IMR-90 (cell line): Measurements from ENCODE around the gene CDC34. TPM values are rescaled to one million over a fixed set of nuclear protein-coding genes. Genes with fewer than 3 reads are reported as not detected.

Source experiments
- ATAC-seq: fragments of 200-7000 bp; cut with Tn5 transposase; 2 replicates; pipeline ENCODE4 v1.9.1; 2020; ENCODE audit warnings: low read depth, mild to moderate bottlenecking, moderate library complexity
- BruUV-seq: library from RNA; stranded (reverse); fragments of 400-500 nt; replicated peaks from 2 replicates; lab custom pipeline; 2021; lab: Mats Ljungman, UMichigan
- CTCF ChIA-PET: fragments of 300-600 bp; formaldehyde crosslinking; extraction: SDS; loops from one replicate; lab custom pipeline; 2021; ENCODE audit warnings: antibody characterized with exemption; lab: Yijun Ruan, JAX
- POLR2A ChIA-PET: fragments of 300-600 bp; sonication (Branson Sonifier 250); formaldehyde crosslinking; loops from one replicate; lab custom pipeline; 2022; ENCODE audit warnings: antibody characterized with exemption; ENCODE audit not compliant: unreplicated experiment; lab: Charles Lee
- DNase-seq: peaks from one replicate; pipeline ENCODE4 v3.0.0; 2013
- H2AFZ ChIP-seq: replicated peaks from 2 replicates; pipeline ENCODE3; 2013; ENCODE audit warnings: low read length, mild to moderate bottlenecking; ENCODE audit not compliant: poor library complexity
- H2AK5ac ChIP-seq: 2 replicates; pipeline ENCODE4 v1.6.1; 2013; ENCODE audit warnings: low read depth, low read length, inconsistent platforms
- H2AK9ac ChIP-seq: replicated peaks from 2 replicates; pipeline ENCODE3; 2013; ENCODE audit warnings: mild to moderate bottlenecking, low read depth, low read length, moderate library complexity; ENCODE audit not compliant: poor library complexity
- H2BK120ac ChIP-seq: 2 replicates; pipeline ENCODE4 v1.6.1; 2013; ENCODE audit warnings: low read depth, low read length, inconsistent platforms
- H2BK15ac ChIP-seq: 3 replicates; pipeline ENCODE4 v1.6.1; 2013; ENCODE audit warnings: low read depth, low read length, inconsistent platforms
- H2BK20ac ChIP-seq: 2 replicates; pipeline ENCODE4 v1.6.1; 2013; ENCODE audit warnings: low read depth, mild to moderate bottlenecking, inconsistent platforms, low read length, moderate library complexity
- H2BK5ac ChIP-seq: 2 replicates; pipeline ENCODE4 v1.6.1; 2013; ENCODE audit warnings: mild to moderate bottlenecking, low read depth, low read length, inconsistent platforms; ENCODE audit not compliant: poor library complexity, severe bottlenecking
- H3K14ac ChIP-seq: replicated peaks from 2 replicates; pipeline ENCODE4 v1.6.1; 2013; ENCODE audit warnings: low read depth, low read length, inconsistent platforms
- H3K18ac ChIP-seq: 2 replicates; pipeline ENCODE4 v1.6.1; 2013; ENCODE audit warnings: low read depth, low read length, control low read depth
- H3K23ac ChIP-seq: 2 replicates; pipeline ENCODE4 v1.6.1; 2013; ENCODE audit warnings: low read depth, low read length, inconsistent platforms
- H3K27ac ChIP-seq: 2 replicates; pipeline ENCODE4 v1.5.1; 2013; ENCODE audit warnings: mild to moderate bottlenecking, control low read depth, low read length; ENCODE audit not compliant: insufficient read depth
- H3K27me3 ChIP-seq: 2 replicates; pipeline ENCODE4 v1.6.1; 2013; ENCODE audit warnings: low read length; ENCODE audit not compliant: control insufficient read depth, insufficient read depth
- H3K36me3 ChIP-seq: 2 replicates; pipeline ENCODE4 v1.6.1; 2013; ENCODE audit warnings: low read length, mixed read lengths; ENCODE audit not compliant: control insufficient read depth, insufficient read depth
- H3K4ac ChIP-seq: 2 replicates; pipeline ENCODE4 v1.6.1; 2013; ENCODE audit warnings: low read depth, low read length, inconsistent platforms
- H3K4me1 ChIP-seq: 2 replicates; pipeline ENCODE4 v1.6.1; 2013; ENCODE audit warnings: low read length, mixed read lengths; ENCODE audit not compliant: control insufficient read depth, insufficient read depth
- H3K4me2 ChIP-seq: 2 replicates; pipeline ENCODE4 v1.6.1; 2013; ENCODE audit warnings: low read depth, mild to moderate bottlenecking, control low read depth, low read length, moderate library complexity
- H3K4me3 ChIP-seq: 2 replicates; pipeline ENCODE4 v1.5.1; 2013; ENCODE audit warnings: low read depth, mild to moderate bottlenecking, control low read depth, low read length, moderate library complexity; ENCODE audit not compliant: insufficient read depth
- H3K56ac ChIP-seq: 2 replicates; pipeline ENCODE4 v1.6.1; 2013; ENCODE audit warnings: low read length, inconsistent platforms; ENCODE audit not compliant: insufficient read depth; ENCODE audit errors: extremely low read depth
- H3K79me1 ChIP-seq, 2 experiments: 2 replicates each; pipeline ENCODE4 v1.6.1; 2013; ENCODE audit warnings: low read length in 2 of 2, inconsistent platforms in 1 of 2, low read depth in 1 of 2
- H3K9ac ChIP-seq: 2 replicates; pipeline ENCODE4 v1.6.1; 2013; ENCODE audit warnings: low read depth, low read length, control low read depth
- H3K9me1 ChIP-seq: 2 replicates; pipeline ENCODE4 v1.6.1; 2013; ENCODE audit warnings: low read length, inconsistent platforms; ENCODE audit not compliant: insufficient read depth
- H3K9me3 ChIP-seq: 2 replicates; pipeline ENCODE4 v1.6.1; 2013; ENCODE audit warnings: low read length; ENCODE audit not compliant: control insufficient read depth, insufficient read depth
- H4K20me1 ChIP-seq: 2 replicates; pipeline ENCODE4 v1.6.1; 2013; ENCODE audit warnings: low read length, inconsistent platforms; ENCODE audit not compliant: insufficient read depth
- H4K5ac ChIP-seq: 2 replicates; pipeline ENCODE4 v1.6.1; 2013; ENCODE audit warnings: mild to moderate bottlenecking, low read depth, low read length, control low read depth
- H4K8ac ChIP-seq, 2 experiments: 2 replicates each; pipeline ENCODE4 v1.6.1; 2013; ENCODE audit warnings: low read depth in 2 of 2, low read length in 2 of 2, control low read depth in 1 of 2, inconsistent platforms in 1 of 2
- H4K91ac ChIP-seq: 2 replicates; pipeline ENCODE4 v1.6.1; 2013; ENCODE audit warnings: low read depth, low read length, inconsistent platforms; ENCODE audit not compliant: insufficient read depth
- CTCF ChIP-seq: conservative IDR thresholded peaks from 2 replicates; pipeline ENCODE4 v1.5.1; 2012; ENCODE audit warnings: mild to moderate bottlenecking, low read depth, low read length, improper control_type of control experiment
- RAD21 ChIP-seq: IDR thresholded peaks from 2 replicates; pipeline ENCODE4 v1.6.1; 2012; ENCODE audit warnings: low read length, improper control_type of control experiment
- WGBS, 2 experiments: methylation state at CpG; one replicate each; pipeline versions ENCODE4 v1.1.5 to v1.1.7; 2013; ENCODE audit warnings: missing lambda C conversion rate in 2 of 2; ENCODE audit not compliant: insufficient read length in 1 of 2; ENCODE audit errors: extremely low coverage in 2 of 2; 5-methylcytosine and 5-hydroxymethylcytosine counted together
- dilution Hi-C: fragments of 300-500 bp; cut with HindIII; formaldehyde crosslinking; loops from one replicate; pipeline ENCODE4 v1.14.3; 2018; ENCODE audit warnings: low sequenced_read_pairs; ENCODE audit not compliant: unreplicated experiment
- in situ Hi-C: fragments of 300-500 bp; cut with MboI; formaldehyde crosslinking; loops from 3 replicates; pipeline ENCODE4 v1.14.3; 2019; ENCODE audit warnings: low sequenced_read_pairs, inconsistent platforms, mixed read lengths
- intact Hi-C: fragments of 100-400 bp; cut with micrococcal nuclease; formaldehyde crosslinking; loops from 2 replicates; pipeline ENCODE4 v1.10.0; 2022
- polyA plus RNA-seq, 3 experiments: library from polyadenylated mRNA; depleted of rRNA; stranded (reverse); fragments of >200 nt; gene quantifications; 2 replicates each; pipeline ENCODE4 v1.2.3, GENCODE V29; 2012; ENCODE audit warnings: low replicate concordance in 1 of 3
- total RNA-seq: library from RNA; depleted of rRNA; stranded (reverse); fragments of >200 nt; gene quantifications from 2 replicates; pipeline ENCODE4 v1.2.3, GENCODE V29; 2012

CDC34 gene
- total and polyA plus RNA-seq, 2 of the 4 experiments (the other 2 are of a cell fraction): 35.7 to 68.9 TPM

- TF ChIP-seq CTCF (peak; percentile 13; the same call in 1 of the 2 replicates), RAD21 (no peak)
- dilution Hi-C loops (no loop called here), intact Hi-C loops (no loop called here), in situ Hi-C loops (no loop called here)
- Histone ChIP-seq H2BK20ac (no peak overlapping the region), H4K20me1 (peaks cover 52% of the 10 kb centered on the region), H3K9me3 (no peaks in the 10 kb centered on the region), H3K27me3 (no peaks in the 10 kb centered on the region), H3K9me1 (peaks cover 2% of the 10 kb centered on the region; the same call in 1 of the 2 replicates), H3K4me3 (no peak overlapping the region), H2BK15ac (no peak overlapping the region), H2BK5ac (no peak overlapping the region), H4K5ac (no peak overlapping the region), H3K4me2 (no peak overlapping the region), H3K36me3 (peaks cover 39% of the 10 kb centered on the region), H3K23ac (no peak overlapping the region), H2AK9ac (no peak overlapping the region), H3K56ac (no peak overlapping the region), H4K91ac (no peak overlapping the region), H3K27ac (no peak overlapping the region), H2AK5ac (no peak overlapping the region), H3K14ac (no peak overlapping the region), H3K4me1 (peaks cover 8% of the 10 kb centered on the region), H4K8ac (no peak overlapping the region), H3K18ac (no peak overlapping the region), H3K9ac (no peak overlapping the region), H3K4ac (no peak overlapping the region), H3K79me1 (peaks cover 11 to 56% of the 10 kb centered on the region in 2 experiments), H2BK120ac (no peak overlapping the region), H2AFZ (peak overlapping the region; percentile 43)
- CTCF ChIA-PET: no interaction called here
- POLR2A ChIA-PET: no interaction called here
- WGBS, 2 experiments: 68% methylated on average over 6 of the region's 16 CpGs; no CpG with 5 or more reads in 1 of the 2 experiments
- no peak for ATAC-seq
- BruUV-seq: no TSS peak
- DNase-seq: no peak
Observed at GRCh38 chr19:535017-535835, 3.7 kb downstream of the CDC34 start.
